ENCODE results near the gene TXNL4B.

TXNL4B gene

DNA sequence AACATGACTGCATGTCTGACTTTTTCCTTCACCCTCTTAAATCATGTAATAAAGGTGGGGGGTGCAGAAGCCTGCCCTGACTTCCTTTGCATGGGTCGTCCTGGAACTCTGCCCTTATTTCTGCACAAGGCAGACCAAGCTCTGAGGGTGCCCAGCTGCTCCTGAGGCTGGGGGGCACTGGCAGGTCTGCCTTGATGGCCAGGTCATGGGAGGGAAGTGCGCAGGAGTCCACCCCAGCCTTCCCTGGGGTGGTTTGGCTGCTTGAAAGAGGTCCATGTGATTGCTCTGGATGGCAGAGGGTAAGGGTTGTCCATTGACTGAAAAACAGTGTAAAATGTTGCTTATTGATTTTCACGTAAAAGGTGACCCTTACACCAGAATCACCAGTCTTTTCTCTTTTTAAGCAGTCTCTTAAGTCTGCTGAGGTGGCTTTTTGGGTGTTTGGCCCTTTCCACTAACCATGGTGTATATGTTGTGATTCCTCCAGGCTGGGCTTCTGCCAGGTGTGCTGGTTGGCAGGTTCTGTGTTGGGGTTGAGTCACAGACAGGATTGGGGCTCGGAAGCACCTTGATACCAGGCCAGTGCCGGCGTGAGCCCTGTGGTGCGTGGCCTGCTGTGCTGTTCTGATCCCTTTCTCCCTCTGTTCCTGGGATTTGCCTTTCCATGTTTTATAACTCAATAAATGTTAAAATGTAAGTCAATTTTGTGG lies 19.6 kb upstream of the TXNL4B start:
- POLR2A ChIA-PET, result interaction anchor here (0.6 kb wide), 1 partner anchor 984 kb away, joined by 3 read pairs; no protein-coding TSS in a partner anchor
- Histone ChIP-seq H3K4me3 (ENCODE audit: low read depth, low read length) (no peak overlapping the region), H3K4me1 (ENCODE audit: control insufficient read depth, insufficient read depth, low read length) (no peaks in the 10 kb centered on the region), H3K9me3 (ENCODE audit: control insufficient read depth, insufficient read depth, low read depth, low read length) (no peaks in the 10 kb centered on the region), H3K36me3 (ENCODE audit: control insufficient read depth in 2 of 2, insufficient read depth in 1 of 2, low read length in 2 of 2) (peaks cover 0 to 56% of the 10 kb centered on the region in 2 experiments; a peak in 1 of 3 replicates), H3K27ac (ENCODE audit: extremely low read depth, low read depth, low read length) (no peak overlapping the region)
- no peak for TF ChIP-seq IKZF3 (tag by site-specific recombination; IDR thresholded peaks at IDR 0.05)
- TF ChIP-seq ZNF449 (tag by site-specific recombination; IDR thresholded peaks at IDR 0.05), result no peak
- TF ChIP-seq ZNF335 (tag by site-specific recombination; conservative IDR thresholded peaks at IDR 0.05), result no peak
- TF ChIP-seq, protein P1, sequence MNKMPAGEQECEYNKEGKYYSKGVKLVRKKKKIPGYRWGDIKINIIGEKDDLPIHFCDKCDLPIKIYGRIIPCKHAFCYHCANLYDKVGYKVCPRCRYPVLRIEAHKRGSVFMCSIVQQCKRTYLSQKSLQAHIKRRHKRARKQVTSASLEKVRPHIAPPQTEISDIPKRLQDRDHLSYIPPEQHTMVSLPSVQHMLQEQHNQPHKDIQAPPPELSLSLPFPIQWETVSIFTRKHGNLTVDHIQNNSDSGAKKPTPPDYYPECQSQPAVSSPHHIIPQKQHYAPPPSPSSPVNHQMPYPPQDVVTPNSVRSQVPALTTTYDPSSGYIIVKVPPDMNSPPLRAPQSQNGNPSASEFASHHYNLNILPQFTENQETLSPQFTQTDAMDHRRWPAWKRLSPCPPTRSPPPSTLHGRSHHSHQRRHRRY (tag by site-specific recombination; IDR thresholded peaks at IDR 0.05), result no peak
- TF ChIP-seq FEZF1 (tag by site-specific recombination; IDR thresholded peaks at IDR 0.05), result no peak
- TF ChIP-seq, protein P2, sequence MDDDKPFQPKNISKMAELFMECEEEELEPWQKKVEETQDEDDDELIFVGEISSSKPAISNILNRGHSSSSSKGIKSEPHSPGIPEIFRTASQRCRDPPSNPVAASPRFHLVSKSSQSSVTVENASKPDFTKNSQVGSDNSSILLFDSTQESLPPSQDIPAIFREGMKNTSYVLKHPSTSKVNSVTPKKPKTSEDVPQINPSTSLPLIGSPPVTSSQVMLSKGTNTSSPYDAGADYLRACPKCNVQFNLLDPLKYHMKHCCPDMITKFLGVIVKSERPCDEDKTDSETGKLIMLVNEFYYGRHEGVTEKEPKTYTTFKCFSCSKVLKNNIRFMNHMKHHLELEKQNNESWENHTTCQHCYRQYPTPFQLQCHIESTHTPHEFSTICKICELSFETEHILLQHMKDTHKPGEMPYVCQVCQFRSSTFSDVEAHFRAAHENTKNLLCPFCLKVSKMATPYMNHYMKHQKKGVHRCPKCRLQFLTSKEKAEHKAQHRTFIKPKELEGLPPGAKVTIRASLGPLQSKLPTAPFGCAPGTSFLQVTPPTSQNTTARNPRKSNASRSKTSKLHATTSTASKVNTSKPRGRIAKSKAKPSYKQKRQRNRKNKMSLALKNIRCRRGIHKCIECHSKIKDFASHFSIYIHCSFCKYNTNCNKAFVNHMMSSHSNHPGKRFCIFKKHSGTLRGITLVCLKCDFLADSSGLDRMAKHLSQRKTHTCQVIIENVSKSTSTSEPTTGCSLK (tag by site-specific recombination; IDR thresholded peaks at IDR 0.05), result no peak
- TF ChIP-seq ZNF366 (tag by site-specific recombination; conservative IDR thresholded peaks at IDR 0.05), result no peak
- TF ChIP-seq ZNF670 (tag by site-specific recombination; IDR thresholded peaks at IDR 0.05; ENCODE audit: low read depth), result no peak
- TF ChIP-seq ZNF704 (tag by site-specific recombination; IDR thresholded peaks at IDR 0.05), result no peak
- CTCF ChIA-PET, result interaction anchor here (0.9 to 1.7 kb wide), 2 partner anchors 11 to 12 kb away, joined by 3 to 8 read pairs; no protein-coding TSS in a partner anchor

GRCh38 chr16:72112452-72112792 lies 19.0 kb upstream of the TXNL4B start:
- POLR2A ChIA-PET, result no interaction called here
- no peak overlapping the region for H3K4me3 ChIP-seq (ENCODE audit: low read depth, low read length)
- H3K4me1 ChIP-seq (ENCODE audit: control insufficient read depth, insufficient read depth, low read length), result no peaks in the 10 kb centered on the region
- H3K36me3 ChIP-seq (ENCODE audit: control insufficient read depth in 2 of 2, insufficient read depth in 1 of 2, low read length in 2 of 2), result peaks cover 0 to 62% of the 10 kb centered on the region in 2 experiments; a peak in 1 of 3 replicates
- CTCF ChIA-PET, result interaction anchor here (1.1 kb wide), 1 partner anchor 18 kb away, joined by 3 read pairs; no protein-coding TSS in a partner anchor
- H3K9me3 ChIP-seq (ENCODE audit: control insufficient read depth, insufficient read depth, low read depth, low read length), result no peaks in the 10 kb centered on the region
- H3K27ac ChIP-seq (ENCODE audit: extremely low read depth, low read depth, low read length), result no peak overlapping the region
- TF ChIP-seq, protein P3, sequence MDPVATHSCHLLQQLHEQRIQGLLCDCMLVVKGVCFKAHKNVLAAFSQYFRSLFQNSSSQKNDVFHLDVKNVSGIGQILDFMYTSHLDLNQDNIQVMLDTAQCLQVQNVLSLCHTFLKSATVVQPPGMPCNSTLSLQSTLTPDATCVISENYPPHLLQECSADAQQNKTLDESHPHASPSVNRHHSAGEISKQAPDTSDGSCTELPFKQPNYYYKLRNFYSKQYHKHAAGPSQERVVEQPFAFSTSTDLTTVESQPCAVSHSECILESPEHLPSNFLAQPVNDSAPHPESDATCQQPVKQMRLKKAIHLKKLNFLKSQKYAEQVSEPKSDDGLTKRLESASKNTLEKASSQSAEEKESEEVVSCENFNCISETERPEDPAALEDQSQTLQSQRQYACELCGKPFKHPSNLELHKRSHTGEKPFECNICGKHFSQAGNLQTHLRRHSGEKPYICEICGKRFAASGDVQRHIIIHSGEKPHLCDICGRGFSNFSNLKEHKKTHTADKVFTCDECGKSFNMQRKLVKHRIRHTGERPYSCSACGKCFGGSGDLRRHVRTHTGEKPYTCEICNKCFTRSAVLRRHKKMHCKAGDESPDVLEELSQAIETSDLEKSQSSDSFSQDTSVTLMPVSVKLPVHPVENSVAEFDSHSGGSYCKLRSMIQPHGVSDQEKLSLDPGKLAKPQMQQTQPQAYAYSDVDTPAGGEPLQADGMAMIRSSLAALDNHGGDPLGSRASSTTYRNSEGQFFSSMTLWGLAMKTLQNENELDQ (tag by site-specific recombination; IDR thresholded peaks at IDR 0.05; ENCODE audit: low read depth), result no peak
- TF ChIP-seq ZNF292 (tag by site-specific recombination; IDR thresholded peaks at IDR 0.05; ENCODE audit: borderline replicate concordance, low read depth) (no peak), ZBTB26 (tag by site-specific recombination; optimal IDR thresholded peaks at IDR 0.05) (no peak), ZSCAN23 (tag by site-specific recombination; IDR thresholded peaks at IDR 0.05) (no peak), ZNF585B (tag by site-specific recombination; IDR thresholded peaks at IDR 0.05) (no peak), ZFHX2 (tag by site-specific recombination; conservative IDR thresholded peaks at IDR 0.05) (no peak), ZNF837 (tag by site-specific recombination; IDR thresholded peaks at IDR 0.05) (no peak), ZNF23 (tag by site-specific recombination; IDR thresholded peaks at IDR 0.05; ENCODE audit: borderline replicate concordance) (no peak)
- TF ChIP-seq, protein P4, sequence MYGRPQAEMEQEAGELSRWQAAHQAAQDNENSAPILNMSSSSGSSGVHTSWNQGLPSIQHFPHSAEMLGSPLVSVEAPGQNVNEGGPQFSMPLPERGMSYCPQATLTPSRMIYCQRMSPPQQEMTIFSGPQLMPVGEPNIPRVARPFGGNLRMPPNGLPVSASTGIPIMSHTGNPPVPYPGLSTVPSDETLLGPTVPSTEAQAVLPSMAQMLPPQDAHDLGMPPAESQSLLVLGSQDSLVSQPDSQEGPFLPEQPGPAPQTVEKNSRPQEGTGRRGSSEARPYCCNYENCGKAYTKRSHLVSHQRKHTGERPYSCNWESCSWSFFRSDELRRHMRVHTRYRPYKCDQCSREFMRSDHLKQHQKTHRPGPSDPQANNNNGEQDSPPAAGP (tag by site-specific recombination; IDR thresholded peaks at IDR 0.05), result no peak
- TF ChIP-seq, protein P5, sequence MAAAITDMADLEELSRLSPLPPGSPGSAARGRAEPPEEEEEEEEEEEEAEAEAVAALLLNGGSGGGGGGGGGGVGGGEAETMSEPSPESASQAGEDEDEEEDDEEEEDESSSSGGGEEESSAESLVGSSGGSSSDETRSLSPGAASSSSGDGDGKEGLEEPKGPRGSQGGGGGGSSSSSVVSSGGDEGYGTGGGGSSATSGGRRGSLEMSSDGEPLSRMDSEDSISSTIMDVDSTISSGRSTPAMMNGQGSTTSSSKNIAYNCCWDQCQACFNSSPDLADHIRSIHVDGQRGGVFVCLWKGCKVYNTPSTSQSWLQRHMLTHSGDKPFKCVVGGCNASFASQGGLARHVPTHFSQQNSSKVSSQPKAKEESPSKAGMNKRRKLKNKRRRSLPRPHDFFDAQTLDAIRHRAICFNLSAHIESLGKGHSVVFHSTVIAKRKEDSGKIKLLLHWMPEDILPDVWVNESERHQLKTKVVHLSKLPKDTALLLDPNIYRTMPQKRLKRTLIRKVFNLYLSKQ (tag by site-specific recombination; IDR thresholded peaks at IDR 0.05; ENCODE audit: borderline replicate concordance), result no peak

All from HEK293 (cell line).